ENCODE measurements around the gene RAPH1. TPM values are rescaled to one million over a fixed set of nuclear protein-coding genes. Genes with fewer than 3 reads are reported as not detected.
"Not testable (repeated sequence)": the region's sequence is repeated elsewhere in the genome, so short reads cannot be mapped to it uniquely, and the experiment has no call there.

Gene RAPH1
- total RNA-seq, 1 donor from 2014 or later: 51.6 TPM

DNA sequence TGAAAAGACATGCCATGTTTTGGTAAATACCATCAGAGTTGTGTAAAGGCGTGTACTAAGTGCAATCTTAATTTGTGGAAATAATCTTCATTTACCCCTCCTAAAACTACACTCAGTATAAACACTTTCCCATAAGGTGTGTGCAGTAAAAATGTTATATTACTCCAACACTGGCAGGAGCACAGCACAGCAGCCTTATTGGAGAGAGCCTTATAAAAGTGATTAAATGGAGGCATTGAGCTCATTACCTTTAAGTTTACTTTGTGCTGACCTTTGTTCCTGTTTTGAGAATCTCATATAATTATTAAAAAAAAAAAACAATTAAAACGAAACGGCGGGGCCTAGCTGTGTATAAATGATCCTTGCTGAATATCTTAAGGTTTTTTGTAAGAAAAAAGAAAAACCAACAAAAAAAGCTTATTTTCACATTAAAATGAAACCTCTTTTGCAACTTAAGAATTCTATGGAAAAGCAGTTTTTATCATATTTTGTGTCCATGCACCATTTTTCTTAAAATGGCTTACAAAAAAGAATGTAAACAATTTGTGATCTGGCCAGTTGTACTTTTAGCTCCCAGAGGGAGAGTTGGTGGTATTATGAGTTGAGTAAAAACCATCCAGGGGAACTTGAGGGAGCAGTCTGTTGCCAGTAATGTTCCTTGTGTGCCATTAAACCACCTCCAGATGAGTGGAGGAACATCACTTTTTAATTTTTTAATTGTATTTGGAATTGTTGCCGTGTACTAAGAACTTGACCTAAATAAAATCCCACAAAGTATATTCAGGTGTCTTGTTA, 103.5 kb downstream of the RAPH1 start:
- no peak for DNase-seq (ENCODE audit: low spot score)

GRCh38 chr2:203429643-203430042, 105.5 kb downstream of the RAPH1 start:
- DNase-seq (ENCODE audit: low spot score): not testable (repeated sequence)

DNA sequence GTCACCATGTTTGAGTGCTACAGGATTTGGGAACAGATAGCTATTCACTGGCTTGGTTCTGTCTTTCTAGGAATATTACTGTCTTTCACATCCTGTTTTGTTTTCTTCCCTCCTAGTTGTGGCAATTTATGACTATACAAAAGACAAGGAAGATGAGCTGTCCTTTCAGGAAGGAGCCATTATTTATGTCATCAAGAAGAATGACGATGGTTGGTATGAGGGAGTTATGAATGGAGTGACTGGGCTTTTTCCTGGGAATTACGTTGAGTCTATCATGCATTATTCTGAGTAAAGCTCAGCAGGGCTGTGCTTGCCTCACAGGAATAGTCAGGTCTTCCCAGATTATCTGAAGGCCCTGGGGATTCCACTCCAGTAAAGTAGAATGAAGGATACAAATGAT, 108.0 kb downstream of the RAPH1 start:
- no peak for DNase-seq (ENCODE audit: low spot score)

DNA sequence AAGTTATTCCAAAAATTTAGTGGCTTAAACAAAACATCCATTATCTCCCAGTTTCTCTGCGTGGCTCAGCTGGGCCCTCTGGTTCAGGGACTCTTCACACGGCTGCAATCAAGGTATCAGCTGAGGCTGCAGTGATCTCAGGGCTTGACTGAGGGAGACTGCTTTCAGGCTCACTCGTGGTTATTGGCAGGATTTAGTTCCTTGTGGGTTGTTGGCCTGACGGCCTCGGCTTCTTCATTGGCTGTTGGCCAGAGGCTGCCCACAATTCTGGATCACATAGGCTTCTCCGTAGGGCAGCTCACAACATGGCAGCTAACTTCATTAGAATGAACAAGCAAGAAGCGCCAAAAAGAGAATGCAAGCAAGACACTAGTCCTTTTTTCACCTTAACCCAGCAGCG, 116.8 kb downstream of the RAPH1 start:
- DNase-seq (ENCODE audit: low spot score): no peak

DNA sequence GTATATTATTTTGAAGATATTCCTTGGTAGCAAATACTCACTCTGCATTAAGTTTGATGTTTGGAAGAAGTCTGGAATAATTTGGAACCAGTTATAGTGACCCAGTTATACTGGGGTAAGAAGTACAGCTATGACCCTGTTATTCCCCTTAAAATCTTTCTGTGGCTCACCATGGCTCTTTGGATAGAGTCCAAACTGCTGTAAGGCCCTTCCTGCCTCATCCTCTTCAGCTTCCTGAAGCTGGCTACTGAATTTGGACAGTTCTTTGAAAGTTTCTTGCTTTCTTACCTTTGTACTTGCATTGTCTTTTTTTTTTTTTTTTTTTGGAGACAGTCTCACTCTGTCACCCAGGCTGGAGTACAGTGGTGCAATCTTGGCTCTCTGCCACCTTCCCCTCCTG, 121.3 kb downstream of the RAPH1 start:
- DNase-seq (ENCODE audit: low spot score): no peak

- DNase-seq (ENCODE audit: low spot score): no peak
Observed at GRCh38 chr2:203412546-203413331, 122.4 kb downstream of the RAPH1 start.

GRCh38 chr2:203407496-203407895, 127.6 kb downstream of the RAPH1 start:
- no peak for DNase-seq (ENCODE audit: low spot score)

- no peak for DNase-seq (ENCODE audit: low spot score)
Observed at GRCh38 chr2:203404996-203405395, 130.1 kb downstream of the RAPH1 start.

- no peak for DNase-seq (ENCODE audit: low spot score)
Observed at GRCh38 chr2:203400805-203401585, 134.1 kb downstream of the RAPH1 start.

- DNase-seq (ENCODE audit: low spot score): no peak
Observed at GRCh38 chr2:203399031-203399430, 136.1 kb downstream of the RAPH1 start.

DNA sequence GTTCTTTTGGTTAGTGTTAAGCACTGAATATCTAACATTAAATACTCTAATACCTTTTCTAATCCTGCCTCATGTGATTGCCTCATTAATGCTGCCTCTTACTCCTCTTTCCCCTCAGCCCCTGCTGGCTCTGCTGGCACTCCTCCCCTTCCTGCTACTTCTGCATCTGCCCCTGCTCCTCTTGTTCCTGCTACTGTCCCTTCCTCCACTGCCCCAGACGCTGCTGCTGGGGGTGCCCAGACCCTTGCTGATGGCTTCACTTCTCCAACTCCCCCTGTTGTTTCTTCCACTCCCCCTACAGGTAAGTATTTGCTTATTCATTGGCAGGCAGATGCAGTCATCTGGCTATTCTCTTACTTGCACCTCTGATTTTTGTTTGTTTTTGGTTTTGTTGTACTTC, 138.4 kb downstream of the RAPH1 start:
- DNase-seq (ENCODE audit: low spot score): no peak

- no peak for DNase-seq (ENCODE audit: low spot score)
Observed at GRCh38 chr2:203395858-203396257, 139.2 kb downstream of the RAPH1 start.

DNA sequence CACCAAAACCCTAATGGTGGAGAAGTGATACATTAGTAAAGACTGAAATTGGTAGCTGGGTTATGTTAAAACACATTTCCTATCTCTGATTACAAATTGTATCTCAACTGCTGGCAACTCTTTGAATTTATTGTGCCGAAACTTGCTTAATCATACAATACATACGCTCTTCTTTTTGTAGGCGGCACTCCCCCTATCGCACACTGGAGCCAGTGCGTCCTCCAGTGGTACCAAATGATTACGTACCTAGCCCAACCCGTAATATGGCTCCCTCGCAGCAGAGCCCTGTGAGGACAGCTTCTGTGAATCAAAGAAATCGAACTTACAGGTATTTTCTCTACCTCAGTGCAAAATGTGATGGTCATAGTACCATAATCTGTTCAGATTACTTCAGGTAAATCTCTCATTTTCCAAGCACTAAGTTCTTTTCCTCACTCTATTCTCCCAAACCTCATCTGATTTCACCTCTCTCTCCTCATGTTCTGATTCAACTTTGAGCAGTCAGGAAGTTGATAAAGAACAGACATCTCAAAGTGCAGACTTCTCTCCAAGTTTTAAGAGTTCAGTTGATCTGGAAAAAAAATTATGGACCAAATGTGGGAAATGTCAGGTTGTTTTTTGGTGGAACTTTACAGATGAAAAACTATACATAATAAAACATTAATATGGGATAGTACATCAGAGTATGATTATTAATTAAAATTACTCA, 140.4 kb downstream of the RAPH1 start:
- no peak for DNase-seq (ENCODE audit: low spot score)

GRCh38 chr2:203388153-203388552, 146.9 kb downstream of the RAPH1 start:
- not testable (repeated sequence) for DNase-seq (ENCODE audit: low spot score)

- DNase-seq (ENCODE audit: low spot score): no peak
Observed at GRCh38 chr2:203383038-203383437, 152.1 kb downstream of the RAPH1 start.

- DNase-seq (ENCODE audit: low spot score): no peak
Observed at GRCh38 chr2:203379156-203379555, 155.9 kb downstream of the RAPH1 start.

DNA sequence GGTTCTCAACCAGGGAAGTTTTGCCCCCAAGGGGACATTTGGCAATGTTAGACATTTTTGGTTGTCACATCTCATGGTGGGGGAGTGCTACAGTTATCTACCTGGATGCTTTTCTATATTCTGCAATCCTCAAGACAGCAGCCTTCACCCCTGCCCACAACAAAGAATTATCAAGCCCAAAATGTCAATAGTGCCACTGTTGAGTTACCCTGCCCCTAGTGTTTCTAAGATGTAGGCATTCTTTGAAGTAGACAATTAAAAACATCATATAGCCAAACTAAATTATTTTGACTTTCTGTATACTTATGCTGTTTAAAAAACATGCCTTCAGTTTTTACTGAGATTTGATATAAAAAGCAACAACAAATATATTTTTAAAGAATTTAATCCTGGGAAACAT, 158.9 kb downstream of the RAPH1 start:
- DNase-seq (ENCODE audit: low spot score): no peak

DNA sequence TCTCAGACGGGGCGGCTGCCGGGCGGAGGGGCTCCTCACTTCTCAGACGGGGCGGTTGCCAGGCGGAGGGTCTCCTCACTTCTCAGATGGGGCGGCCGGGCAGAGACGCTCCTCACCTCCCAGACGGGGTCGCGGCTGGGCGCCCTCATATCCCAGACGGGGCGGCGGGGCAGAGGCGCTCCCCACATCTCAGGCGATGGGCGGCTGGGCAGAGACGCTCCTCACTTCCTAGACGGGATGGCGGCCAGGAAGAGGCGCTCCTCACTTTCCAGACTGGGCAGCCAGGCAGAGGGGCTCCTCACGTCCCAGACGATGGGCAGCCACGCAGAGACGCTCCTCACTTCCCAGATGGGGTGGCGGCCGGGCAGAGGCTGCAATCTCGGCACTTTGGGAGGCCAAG, 162.4 kb downstream of the RAPH1 start:
- DNase-seq (ENCODE audit: low spot score): not testable (repeated sequence)

- DNase-seq (ENCODE audit: low spot score): no peak
Observed at GRCh38 chr2:203366639-203367466, 168.2 kb downstream of the RAPH1 start.

DNA sequence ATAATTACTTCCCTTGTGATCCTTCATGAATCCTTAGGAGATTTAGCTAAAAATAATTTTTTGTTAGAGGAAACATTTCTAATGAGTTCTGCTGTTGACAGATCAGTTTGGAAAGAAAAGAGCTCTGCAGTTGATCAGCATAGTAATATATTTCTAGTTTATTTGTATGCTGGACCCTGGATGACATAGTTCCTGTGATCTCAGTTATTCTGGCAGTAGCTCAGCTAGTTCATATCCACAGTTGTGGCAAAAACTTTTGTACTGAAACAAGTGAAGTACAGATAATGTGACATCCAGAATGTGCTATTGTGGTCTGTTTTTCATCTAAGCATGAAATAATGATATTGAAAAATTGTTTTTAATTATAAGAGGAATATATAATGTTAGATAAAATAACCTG, 173.2 kb downstream of the RAPH1 start:
- no peak for DNase-seq (ENCODE audit: low spot score)

DNA sequence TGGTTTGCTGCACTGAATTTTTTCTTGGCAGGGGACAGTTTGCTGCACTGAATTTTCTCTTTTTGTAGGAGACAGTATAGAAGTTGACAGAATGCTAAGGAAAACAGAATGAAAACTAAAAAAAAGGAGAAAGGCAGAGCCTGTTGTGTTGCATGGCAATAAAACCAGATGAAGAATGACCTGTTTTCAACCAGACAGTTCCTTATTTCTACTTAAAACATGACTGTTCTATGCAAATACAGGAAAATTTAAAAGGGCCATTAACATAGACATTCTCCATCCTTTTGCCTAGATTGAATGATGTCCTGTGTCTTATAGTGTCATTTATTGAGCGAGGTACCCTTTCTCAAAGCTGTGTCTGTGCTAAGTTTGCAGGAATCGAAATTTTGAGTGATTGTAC, 173.6 kb downstream of the RAPH1 start:
- DNase-seq (ENCODE audit: low spot score): no peak
